HG03442 (cell line): ENCODE results near the gene SCIN.

Source experiments
- ATAC-seq: cut with Tn5 transposase; IDR thresholded peaks from one replicate; pipeline ENCODE4 v1.9.1; 2021; ENCODE audit warnings: mild to moderate bottlenecking, moderate library complexity; ENCODE audit not compliant: unreplicated experiment

The SCIN gene

GRCh38 chr7:12609561-12609960 is 39.0 kb downstream of the SCIN start:
- ATAC-seq: no peak

GRCh38 chr7:12610899-12611298 is 40.4 kb downstream of the SCIN start:
- no peak for ATAC-seq

DNA sequence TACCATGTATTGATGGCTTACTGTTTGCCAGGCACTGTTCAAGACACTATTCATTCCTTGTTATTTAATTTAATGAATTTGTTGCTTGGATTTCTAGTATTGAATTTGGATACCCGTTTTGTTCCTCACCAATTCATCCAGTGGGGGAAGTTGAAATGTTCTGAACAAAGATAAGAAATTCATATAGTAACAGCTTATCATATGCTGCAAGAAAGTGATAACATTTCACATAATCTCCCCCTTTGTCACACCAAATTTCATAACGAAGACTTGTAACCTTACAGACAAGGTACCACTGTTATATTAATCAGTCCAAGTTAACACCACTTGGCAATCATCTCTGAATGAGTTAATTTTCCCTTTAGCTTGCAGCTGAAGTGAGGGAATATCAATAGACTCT is 42.1 kb downstream of the SCIN start:
- ATAC-seq: no peak

DNA sequence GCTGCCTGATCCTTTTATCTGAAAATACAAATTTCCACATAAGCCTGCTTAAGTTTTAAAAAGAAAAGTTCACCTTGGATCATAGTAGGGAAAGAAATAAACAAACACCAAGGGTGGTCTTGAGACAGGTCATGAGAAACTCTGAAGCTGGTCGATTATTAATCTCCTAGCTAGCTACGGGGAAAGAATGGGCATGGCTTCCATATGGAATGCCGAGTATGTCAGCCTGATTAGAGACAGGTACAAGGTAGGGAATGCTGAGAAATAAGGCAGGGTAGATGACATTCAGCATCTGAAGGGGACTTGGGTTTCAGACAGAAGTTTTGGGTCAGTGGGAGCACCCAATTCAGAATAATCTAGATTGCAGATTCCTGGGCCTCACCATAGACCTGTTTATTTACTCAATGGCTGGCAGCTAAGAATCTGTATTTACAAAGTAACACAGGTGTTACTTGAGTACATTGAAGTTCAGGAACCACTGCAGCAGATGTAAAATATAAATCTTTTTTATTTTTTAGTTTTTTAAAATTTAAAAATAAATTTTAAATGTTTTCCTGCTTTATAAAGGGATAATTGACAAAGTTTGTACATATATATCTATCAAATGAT is 49.0 kb downstream of the SCIN start:
- ATAC-seq: no peak

- ATAC-seq: no peak
Measured at GRCh38 chr7:12620371-12620770, 49.9 kb downstream of the SCIN start.

- ATAC-seq: no peak
Measured at GRCh38 chr7:12623223-12623622, 52.7 kb downstream of the SCIN start.

- ATAC-seq: peak; percentile 54
Measured at GRCh38 chr7:12623885-12624498, 53.5 kb downstream of the SCIN start.

GRCh38 chr7:12625836-12626235 is 55.3 kb downstream of the SCIN start:
- ATAC-seq: no peak

DNA sequence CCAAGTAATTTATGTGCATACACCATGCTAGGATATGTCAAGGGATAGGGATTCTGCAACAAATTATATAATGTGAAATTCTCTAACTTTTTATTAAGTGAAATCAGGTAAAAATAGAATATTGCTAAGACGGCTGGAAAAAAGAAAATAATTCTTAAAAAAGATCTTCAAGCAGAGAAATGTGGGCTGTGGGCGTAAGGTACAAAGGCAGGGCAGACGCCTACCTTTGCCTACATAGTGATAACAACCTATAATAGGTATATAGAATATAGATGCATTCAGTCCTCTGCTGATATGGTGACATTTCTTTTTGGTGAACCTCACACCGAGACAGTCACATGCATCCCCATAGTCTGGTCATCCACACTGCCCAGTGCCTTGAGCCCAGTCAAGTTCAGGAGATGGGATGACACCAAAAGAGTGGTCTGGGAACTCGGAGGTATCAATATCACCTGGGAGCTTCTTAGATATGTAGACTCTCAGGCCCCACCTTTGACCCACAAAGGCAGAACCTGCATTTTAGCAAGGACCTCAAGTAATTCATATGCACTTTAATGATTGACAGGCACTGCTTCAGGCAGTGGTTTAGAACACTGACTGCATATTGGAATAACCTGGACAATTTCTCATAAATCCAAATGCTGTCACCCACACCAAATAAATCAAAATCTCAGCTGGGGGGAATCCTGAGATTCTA is 59.4 kb downstream of the SCIN start:
- no peak for ATAC-seq

- no peak for ATAC-seq
Measured at GRCh38 chr7:12630513-12630819, 59.9 kb downstream of the SCIN start.

DNA sequence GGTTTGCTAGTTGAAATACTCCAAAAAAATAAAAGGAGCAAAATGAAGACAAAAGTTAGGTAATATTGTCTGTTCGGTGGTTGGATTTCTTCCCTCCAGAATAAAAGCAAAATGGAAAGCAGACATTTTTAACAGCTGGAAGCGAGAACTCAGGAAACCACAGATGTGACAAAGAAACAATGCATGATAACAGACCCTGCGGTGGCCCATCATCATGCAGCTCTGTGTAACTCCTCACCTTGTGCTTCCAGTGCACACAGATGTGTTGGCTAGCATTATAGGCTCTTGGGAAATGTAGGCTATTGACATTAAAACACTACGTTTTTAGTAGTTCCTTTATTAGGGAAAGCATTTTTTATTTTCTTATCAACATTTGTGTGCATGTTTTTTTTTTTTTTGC is 63.1 kb downstream of the SCIN start:
- ATAC-seq: no peak

DNA sequence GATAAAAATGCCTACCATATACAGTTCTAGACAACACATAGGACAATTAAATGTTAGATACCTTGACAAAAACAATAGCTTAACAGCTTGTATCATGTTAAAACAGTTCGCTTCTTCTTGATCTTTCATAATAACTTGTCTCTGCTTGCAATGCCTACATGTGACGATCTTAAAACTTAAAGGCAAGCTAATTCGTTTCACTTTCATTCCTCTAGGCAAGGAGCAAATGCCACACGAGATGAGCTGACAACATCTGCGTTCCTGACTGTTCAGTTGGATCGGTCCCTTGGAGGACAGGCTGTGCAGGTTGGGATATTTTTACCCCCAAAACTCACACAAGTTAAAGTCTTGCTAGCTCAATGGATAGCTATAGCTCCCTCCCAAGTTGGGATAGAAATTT is 65.3 kb downstream of the SCIN start:
- peak; percentile 80 for ATAC-seq

DNA sequence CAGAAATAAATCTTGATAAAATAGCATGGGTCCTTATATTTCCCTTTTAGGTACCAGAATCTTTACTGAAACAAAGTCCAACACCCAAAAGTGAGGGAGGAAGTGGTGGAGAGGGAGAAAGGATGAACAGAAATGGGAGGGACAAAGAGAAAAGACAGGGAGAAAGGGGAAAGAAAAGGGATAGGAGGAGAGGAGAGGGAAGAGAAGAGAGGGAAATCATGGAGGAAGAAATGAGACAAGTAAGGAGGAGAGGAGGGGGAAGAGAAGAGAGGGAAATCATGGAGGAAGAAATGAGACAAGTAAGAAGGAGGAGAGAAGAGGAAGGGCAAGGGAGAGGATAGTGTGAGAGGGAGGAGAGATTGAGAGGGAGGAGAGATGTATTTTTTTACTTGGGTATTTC is 66.8 kb downstream of the SCIN start:
- no peak for ATAC-seq

GRCh38 chr7:12637819-12638592 is 67.5 kb downstream of the SCIN start:
- ATAC-seq: peak; percentile 48

DNA sequence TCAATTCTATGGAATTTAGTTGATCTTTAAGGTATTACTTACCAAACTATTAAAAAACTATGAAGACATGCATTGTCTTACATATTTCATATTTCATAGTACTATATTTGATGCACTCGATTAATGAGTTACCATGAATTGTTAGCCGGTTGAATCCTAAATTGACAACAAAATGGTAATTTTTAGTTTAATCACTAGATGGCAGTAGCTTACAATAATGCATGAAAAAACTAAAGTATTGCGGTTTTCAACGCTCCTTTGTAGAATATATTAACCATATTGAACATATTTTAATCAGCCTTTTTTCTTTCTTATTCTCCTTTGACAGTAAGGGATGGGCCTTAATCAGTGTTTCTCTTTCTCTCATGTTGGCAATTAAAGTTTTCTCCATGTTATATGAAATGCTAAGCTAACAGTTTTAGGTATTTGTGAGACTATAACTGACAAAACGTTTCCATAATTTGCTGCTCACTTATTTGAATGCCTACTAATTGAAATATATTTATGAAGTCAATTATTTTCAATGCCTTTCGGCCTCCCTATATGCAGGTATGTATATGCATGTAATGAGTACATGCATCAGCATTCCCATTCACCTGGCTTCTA is 68.4 kb downstream of the SCIN start:
- ATAC-seq: peak; percentile 27

DNA sequence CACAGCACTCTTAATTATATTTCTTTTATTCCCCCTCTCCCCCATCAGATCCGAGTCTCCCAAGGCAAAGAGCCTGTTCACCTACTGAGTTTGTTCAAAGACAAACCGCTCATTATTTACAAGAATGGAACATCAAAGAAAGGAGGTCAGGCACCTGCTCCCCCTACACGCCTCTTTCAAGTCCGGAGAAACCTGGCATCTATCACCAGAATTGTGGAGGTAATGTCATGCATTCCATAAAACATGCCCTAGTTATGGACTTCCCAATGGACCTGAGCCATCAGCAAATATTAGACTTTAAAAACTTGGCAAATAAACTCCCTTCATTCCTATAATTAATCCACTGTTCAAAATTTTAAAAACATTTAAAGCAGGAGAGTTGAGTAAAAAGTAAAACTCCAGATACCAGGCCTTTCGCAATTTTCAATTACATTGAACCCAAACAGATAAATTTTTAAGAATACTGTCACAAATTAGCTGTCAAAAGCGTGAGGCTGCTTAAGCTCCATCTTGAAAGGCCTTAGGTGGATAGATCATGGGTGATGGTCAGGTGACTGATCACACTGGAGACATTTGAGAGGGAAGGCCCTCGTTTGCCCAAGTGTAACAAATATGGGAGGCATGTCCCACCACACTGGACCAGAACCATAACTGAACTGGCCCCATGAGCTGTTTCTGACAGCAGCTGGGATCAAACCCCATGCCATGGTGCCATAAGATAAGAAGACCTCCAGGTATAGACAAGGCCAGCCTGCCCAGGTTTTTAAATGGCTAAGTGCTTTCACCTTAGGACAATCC is 70.0 kb downstream of the SCIN start:
- ATAC-seq: no peak

DNA sequence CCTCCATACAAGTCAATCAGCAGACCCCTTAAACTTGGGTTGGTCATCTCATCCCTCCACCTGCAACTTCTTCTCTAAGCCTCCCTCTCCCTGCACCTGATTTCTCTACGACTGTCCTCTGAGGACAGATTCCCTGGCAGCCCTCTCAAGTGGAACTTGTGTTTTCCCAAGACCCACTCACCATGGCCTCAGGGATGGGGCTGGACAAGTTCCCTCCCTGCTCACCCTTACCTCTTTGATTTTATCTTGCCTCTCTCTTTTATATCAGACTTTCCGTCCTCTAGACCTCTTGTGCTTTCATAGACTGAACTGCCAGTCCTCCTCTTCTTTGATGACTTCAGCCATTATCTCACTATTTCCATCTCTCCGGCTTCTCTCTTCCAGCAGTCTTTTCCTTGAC is 70.7 kb downstream of the SCIN start:
- ATAC-seq: no peak

GRCh38 chr7:12642508-12642907 is 72.0 kb downstream of the SCIN start:
- no peak for ATAC-seq

DNA sequence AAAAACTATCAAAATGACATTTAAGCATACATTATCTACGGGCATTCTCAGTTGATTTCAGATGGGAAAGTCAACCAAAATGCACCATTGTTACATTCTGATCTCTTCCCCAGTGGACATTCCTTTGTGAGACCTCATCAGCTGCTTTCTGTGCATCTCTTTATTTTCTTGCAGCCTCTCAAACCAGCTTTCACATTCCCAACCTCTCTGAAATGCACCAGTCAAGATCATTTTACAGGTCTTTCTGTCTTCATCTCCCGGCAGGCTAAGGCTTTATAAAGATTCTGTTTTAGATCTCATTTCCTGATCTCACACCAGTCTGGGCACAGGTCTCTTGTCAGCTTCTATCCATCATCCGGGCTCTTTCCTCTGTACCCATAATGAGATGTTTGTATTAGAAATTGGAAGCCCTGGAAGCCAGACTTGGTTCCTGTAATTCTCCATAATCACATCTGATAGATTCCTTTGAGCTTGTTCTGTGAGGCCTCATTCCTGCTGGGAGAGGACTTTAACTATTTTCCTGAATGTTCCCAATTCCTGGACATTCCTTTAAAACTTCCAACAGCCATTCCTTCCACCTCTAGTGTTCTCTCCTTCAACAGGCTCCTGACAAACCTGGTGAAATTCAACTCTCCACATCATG is 72.6 kb downstream of the SCIN start:
- ATAC-seq: no peak

DNA sequence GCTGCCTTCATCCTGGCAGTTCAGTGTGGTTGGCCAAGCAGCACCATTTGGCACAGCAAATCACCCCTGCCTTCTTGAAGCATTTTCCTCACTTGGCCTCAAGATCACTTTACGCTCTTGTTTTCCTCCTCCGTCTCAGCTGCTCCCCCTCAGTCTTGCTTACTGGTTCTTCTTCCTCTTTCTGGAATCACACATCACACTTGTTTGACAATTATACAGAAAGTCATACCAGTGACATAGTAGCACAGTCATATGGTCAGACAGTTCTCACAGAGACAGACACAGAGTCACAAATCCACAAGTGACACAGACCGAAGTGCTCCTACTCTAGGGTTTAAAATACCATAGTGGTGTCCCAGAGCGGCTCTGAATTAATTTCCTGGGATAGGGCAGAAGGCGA is 73.1 kb downstream of the SCIN start:
- ATAC-seq: peak; percentile 50
